GM12865 (cell line): ENCODE measurements around the gene PANX2.
"Not testable (repeated sequence)": the region's sequence is repeated elsewhere in the genome, so short reads cannot be mapped to it uniquely, and the experiment has no call there.

ENCODE experiments used
- DNase-seq: peaks from one replicate; pipeline ENCODE4 v3.0.0; 2010; ENCODE audit warnings: low read depth
- H3K4me3 ChIP-seq: 2 replicates; pipeline ENCODE4 v1.5.1; 2011; ENCODE audit warnings: mild to moderate bottlenecking, low read depth, low read length, control low read depth
- TF ChIP-seq, protein P1 (sequence below): IDR thresholded peaks from 2 replicates; pipeline ENCODE4 v1.5.1; 2011; ENCODE audit warnings: low read length, control low read depth, low read depth, inconsistent platforms; ENCODE audit not compliant: insufficient read depth; ENCODE audit errors: missing control alignments

Gene PANX2

DNA sequence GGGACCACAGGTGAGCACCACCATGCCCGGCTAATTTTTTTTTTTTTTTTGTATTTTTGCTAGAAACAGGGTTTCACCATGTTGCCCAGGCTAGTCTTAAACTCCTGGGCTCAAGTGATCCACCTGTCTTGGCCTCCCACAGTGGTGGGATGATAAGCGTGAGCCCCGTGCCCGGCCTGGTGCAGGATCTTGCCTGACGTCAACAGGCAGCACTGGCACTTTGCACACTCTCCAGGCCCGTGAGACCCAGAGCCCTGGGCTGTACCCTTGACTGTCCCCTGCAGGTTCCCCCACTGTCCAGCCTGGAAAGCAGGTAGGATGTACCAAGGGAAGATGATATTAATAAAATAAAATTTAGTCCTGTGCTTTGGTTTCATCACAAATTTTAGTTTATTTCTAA lies 29.1 kb upstream of the PANX2 start:
- DNase-seq = no peak
- no peak overlapping the region for H3K4me3 ChIP-seq
- TF ChIP-seq, protein P1, sequence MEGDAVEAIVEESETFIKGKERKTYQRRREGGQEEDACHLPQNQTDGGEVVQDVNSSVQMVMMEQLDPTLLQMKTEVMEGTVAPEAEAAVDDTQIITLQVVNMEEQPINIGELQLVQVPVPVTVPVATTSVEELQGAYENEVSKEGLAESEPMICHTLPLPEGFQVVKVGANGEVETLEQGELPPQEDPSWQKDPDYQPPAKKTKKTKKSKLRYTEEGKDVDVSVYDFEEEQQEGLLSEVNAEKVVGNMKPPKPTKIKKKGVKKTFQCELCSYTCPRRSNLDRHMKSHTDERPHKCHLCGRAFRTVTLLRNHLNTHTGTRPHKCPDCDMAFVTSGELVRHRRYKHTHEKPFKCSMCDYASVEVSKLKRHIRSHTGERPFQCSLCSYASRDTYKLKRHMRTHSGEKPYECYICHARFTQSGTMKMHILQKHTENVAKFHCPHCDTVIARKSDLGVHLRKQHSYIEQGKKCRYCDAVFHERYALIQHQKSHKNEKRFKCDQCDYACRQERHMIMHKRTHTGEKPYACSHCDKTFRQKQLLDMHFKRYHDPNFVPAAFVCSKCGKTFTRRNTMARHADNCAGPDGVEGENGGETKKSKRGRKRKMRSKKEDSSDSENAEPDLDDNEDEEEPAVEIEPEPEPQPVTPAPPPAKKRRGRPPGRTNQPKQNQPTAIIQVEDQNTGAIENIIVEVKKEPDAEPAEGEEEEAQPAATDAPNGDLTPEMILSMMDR = no peak

DNA sequence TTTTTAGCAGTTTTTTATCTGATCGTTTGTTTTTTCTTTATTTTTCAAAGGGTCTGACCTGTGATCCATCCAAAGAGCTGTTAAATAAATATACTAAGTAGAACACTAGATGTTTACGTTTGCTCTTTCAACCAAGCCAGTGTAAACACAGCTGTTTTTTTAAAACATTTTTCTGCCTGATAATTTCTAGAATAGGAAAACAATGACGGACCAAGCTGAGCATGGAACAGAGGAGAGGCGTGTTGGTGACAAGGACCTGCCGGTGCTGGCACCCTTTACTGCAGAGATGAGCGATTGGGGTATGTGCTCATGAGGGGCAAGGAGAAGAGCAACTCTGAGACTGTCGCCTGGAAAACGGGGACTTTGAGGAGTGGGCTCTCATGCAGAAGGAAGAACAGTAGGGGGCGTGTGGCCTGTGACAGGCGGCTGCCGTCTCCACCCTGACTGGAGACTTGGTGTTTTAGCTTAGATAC lies 28.6 kb upstream of the PANX2 start:
- DNase-seq = no peak
- H3K4me3 ChIP-seq = no peak overlapping the region
- TF ChIP-seq, protein P1 = no peak

DNA sequence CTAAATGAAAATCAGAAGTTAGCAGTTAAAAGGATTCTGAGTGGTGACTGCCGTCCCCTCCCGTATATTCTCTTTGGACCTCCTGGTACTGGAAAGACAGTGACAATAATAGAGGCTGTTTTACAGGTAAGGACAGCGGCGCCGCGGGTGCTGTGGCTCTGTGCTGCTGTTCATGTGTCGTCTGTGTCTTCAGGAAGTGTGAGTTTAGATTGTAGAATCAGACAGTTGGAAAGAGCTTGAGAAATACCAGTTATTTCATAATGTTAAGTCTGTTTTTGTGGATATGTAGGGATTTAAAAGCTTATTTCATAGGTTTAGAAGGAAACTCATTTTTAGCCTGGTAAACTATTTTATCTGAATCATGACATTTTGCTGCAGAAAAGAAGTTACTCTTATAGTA lies 27.4 kb upstream of the PANX2 start:
- no peak overlapping the region for H3K4me3 ChIP-seq
- TF ChIP-seq, protein P1 = no peak
- DNase-seq = no peak

DNA sequence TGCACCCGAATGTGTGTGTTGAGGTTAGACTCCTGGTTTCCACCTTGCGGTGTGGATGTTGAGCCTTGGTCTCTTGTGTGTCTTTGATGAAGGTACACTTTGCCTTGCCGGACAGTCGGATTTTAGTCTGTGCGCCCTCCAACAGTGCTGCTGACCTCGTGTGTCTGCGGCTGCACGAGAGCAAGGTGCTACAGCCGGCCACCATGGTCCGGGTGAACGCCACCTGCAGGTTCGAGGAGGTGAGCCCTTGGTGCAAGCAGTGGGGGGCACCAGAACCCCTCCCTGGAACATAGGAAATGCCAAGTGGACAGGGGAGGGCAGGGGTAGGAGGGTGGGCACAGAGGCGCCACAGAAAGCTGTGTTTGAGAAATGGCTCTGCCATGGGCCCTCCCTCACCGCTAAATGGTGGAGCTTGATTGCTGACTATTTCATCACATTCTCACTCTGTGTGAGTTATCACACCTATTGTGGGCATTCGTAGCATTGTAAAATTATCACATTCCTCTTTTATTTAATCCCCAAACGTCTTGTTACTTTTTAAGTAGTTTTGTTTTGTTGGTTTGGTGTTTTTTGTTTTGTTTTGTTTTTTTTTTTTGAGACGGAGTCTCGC lies 26.4 kb upstream of the PANX2 start:
- TF ChIP-seq, protein P1 = no peak
- DNase-seq = no peak
- H3K4me3 ChIP-seq = no peak overlapping the region

DNA sequence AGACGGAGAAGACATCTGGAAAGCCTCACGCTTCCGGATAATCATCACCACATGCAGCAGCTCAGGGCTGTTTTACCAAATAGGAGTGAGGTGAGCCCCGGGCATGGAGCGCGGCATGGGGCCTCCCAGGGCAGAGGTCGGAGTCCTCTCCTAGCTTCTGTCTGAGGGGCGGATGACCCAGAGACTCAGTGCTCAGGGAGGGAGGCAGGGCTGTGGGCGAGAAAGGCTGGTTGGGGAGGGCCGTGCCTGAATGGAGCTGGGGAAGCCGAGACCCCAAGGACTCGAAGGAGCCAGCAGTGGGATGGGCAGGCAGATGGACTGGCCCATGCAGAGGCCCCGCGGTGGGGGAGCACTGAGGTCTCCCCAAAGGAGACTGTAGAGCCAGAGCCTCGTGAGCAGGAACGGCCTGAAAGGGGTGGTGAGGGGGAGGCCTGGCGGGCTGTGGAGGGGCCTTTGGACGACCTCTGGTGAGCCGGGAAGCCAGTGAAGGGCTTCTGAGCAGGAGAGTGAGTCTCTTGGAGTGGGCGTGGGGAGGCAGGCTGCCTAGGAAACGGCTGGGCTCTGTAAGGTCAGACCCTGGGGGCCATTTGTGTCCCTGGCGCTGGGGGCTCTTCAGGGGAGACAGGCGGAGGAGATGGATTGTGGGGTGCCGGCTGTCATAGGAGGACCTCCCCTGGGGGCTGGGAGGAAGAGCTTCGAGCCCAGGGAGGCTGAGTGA lies 24.7 kb upstream of the PANX2 start:
- no peak for DNase-seq
- no peak overlapping the region for H3K4me3 ChIP-seq
- TF ChIP-seq, protein P1 = no peak

DNA sequence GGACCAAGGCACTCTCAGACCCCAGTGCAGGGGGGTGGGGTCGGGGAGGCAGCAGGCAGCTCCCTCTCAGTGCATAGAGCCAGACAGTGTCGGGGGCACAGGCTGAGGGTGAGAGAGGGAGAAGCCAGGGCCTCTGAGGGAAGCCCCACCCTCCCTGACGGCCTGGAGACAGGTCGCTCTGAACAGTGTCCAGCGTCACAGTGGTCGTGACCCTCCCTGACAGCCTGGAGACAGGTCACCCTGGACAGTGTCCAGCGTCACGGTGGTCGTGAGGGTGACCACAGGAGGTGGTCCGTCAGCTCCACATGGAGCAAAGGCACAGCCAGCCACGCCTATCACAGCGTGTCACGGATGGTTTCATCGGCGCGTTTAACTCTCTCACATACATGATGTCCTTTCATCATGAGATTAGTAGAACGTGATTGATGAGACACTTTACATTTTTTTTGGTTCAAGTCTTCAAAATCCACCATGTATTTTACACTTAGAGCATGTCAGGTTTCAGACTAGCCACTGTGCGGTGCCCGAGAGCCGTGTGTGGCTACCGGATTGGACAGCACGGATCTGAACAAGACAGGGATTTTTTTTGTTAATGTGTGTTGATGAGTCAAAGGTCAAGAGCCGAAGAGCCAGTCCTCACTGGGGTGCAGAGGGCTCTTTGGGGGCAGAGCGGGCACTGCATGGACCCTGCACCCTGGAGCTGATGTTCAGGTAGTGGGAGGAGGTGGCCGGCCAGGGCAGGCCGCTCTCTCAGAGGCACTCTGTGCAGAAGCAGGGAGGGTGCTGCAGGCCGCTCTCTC lies 23.9 kb upstream of the PANX2 start:
- no peak for DNase-seq
- H3K4me3 ChIP-seq = no peak overlapping the region
- TF ChIP-seq, protein P1 = no peak

DNA sequence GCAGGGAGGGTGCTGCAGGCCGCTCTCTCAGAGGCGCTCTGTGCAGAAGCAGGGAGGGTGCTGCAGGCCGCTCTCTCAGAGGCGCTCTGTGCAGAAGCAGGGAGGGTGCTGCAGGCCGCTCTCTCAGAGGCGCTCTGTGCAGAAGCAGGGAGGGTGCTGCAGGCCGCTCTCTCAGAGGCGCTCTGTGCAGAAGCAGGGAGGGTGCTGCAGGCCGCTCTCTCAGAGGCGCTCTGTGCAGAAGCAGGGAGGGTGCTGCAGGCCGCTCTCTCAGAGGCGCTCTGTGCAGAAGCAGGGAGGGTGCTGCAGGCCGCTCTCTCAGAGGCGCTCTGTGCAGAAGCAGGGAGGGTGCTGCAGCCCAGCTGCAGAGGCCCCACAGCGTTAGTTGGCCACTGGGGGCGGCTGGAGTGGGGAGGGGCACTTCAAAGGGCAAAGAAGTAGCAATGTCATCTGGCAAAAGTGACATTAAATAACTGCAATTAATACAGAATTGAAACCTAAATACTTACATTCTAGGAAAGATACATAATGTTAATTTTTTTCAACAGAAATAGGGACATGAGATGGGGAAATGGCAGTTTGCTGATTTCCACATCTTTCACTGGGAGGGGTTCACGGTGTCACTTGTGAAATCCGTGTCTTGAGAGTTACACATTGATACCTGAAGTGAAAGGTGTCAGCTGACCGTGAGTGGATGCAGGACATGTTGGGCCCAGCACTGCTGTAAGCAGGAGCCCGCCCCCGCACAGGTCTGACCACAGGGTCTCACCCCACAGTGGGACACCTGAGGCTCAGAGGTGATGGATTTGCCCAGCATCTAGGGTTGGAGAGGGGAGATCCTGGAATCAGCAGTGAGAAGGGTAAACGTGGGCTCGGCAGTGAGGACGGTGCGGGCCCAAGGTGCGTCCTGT lies 23.0 kb upstream of the PANX2 start:
- H3K4me3 ChIP-seq, DNase-seq: not testable (repeated sequence)
